IMR-90 (cell line): ENCODE results near the gene CEP135. TPM values are rescaled to one million over a fixed set of nuclear protein-coding genes. Genes with fewer than 3 reads are reported as not detected.

Experiments
- ATAC-seq: fragments of 200-7000 bp; cut with Tn5 transposase; 2 replicates; pipeline ENCODE4 v1.9.1; 2020; ENCODE audit warnings: low read depth, mild to moderate bottlenecking, moderate library complexity
- BruUV-seq: library from RNA; stranded (reverse); fragments of 400-500 nt; replicated peaks from 2 replicates; lab custom pipeline; 2021; lab: Mats Ljungman, UMichigan
- CTCF ChIA-PET: fragments of 300-600 bp; formaldehyde crosslinking; extraction: SDS; loops from one replicate; lab custom pipeline; 2021; ENCODE audit warnings: antibody characterized with exemption; lab: Yijun Ruan, JAX
- POLR2A ChIA-PET: fragments of 300-600 bp; sonication (Branson Sonifier 250); formaldehyde crosslinking; loops from one replicate; lab custom pipeline; 2022; ENCODE audit warnings: antibody characterized with exemption; ENCODE audit not compliant: unreplicated experiment; lab: Charles Lee
- DNase-seq: peaks from one replicate; pipeline ENCODE4 v3.0.0; 2013
- H2AFZ ChIP-seq: replicated peaks from 2 replicates; pipeline ENCODE3; 2013; ENCODE audit warnings: low read length, mild to moderate bottlenecking; ENCODE audit not compliant: poor library complexity
- H2AK5ac ChIP-seq: 2 replicates; pipeline ENCODE4 v1.6.1; 2013; ENCODE audit warnings: low read depth, low read length, inconsistent platforms
- H2AK9ac ChIP-seq: replicated peaks from 2 replicates; pipeline ENCODE3; 2013; ENCODE audit warnings: mild to moderate bottlenecking, low read depth, low read length, moderate library complexity; ENCODE audit not compliant: poor library complexity
- H2BK120ac ChIP-seq: 2 replicates; pipeline ENCODE4 v1.6.1; 2013; ENCODE audit warnings: low read depth, low read length, inconsistent platforms
- H2BK15ac ChIP-seq: 3 replicates; pipeline ENCODE4 v1.6.1; 2013; ENCODE audit warnings: low read depth, low read length, inconsistent platforms
- H2BK20ac ChIP-seq: 2 replicates; pipeline ENCODE4 v1.6.1; 2013; ENCODE audit warnings: low read depth, mild to moderate bottlenecking, inconsistent platforms, low read length, moderate library complexity
- H2BK5ac ChIP-seq: 2 replicates; pipeline ENCODE4 v1.6.1; 2013; ENCODE audit warnings: mild to moderate bottlenecking, low read depth, low read length, inconsistent platforms; ENCODE audit not compliant: poor library complexity, severe bottlenecking
- H3K14ac ChIP-seq: replicated peaks from 2 replicates; pipeline ENCODE4 v1.6.1; 2013; ENCODE audit warnings: low read depth, low read length, inconsistent platforms
- H3K18ac ChIP-seq: 2 replicates; pipeline ENCODE4 v1.6.1; 2013; ENCODE audit warnings: low read depth, low read length, control low read depth
- H3K23ac ChIP-seq: 2 replicates; pipeline ENCODE4 v1.6.1; 2013; ENCODE audit warnings: low read depth, low read length, inconsistent platforms
- H3K27ac ChIP-seq: 2 replicates; pipeline ENCODE4 v1.5.1; 2013; ENCODE audit warnings: mild to moderate bottlenecking, control low read depth, low read length; ENCODE audit not compliant: insufficient read depth
- H3K27me3 ChIP-seq: 2 replicates; pipeline ENCODE4 v1.6.1; 2013; ENCODE audit warnings: low read length; ENCODE audit not compliant: control insufficient read depth, insufficient read depth
- H3K36me3 ChIP-seq: 2 replicates; pipeline ENCODE4 v1.6.1; 2013; ENCODE audit warnings: low read length, mixed read lengths; ENCODE audit not compliant: control insufficient read depth, insufficient read depth
- H3K4ac ChIP-seq: 2 replicates; pipeline ENCODE4 v1.6.1; 2013; ENCODE audit warnings: low read depth, low read length, inconsistent platforms
- H3K4me1 ChIP-seq: 2 replicates; pipeline ENCODE4 v1.6.1; 2013; ENCODE audit warnings: low read length, mixed read lengths; ENCODE audit not compliant: control insufficient read depth, insufficient read depth
- H3K4me2 ChIP-seq: 2 replicates; pipeline ENCODE4 v1.6.1; 2013; ENCODE audit warnings: low read depth, mild to moderate bottlenecking, control low read depth, low read length, moderate library complexity
- H3K4me3 ChIP-seq: 2 replicates; pipeline ENCODE4 v1.5.1; 2013; ENCODE audit warnings: low read depth, mild to moderate bottlenecking, control low read depth, low read length, moderate library complexity; ENCODE audit not compliant: insufficient read depth
- H3K56ac ChIP-seq: 2 replicates; pipeline ENCODE4 v1.6.1; 2013; ENCODE audit warnings: low read length, inconsistent platforms; ENCODE audit not compliant: insufficient read depth; ENCODE audit errors: extremely low read depth
- H3K79me1 ChIP-seq, 2 experiments: 2 replicates each; pipeline ENCODE4 v1.6.1; 2013; ENCODE audit warnings: low read length in 2 of 2, inconsistent platforms in 1 of 2, low read depth in 1 of 2
- H3K9ac ChIP-seq: 2 replicates; pipeline ENCODE4 v1.6.1; 2013; ENCODE audit warnings: low read depth, low read length, control low read depth
- H3K9me1 ChIP-seq: 2 replicates; pipeline ENCODE4 v1.6.1; 2013; ENCODE audit warnings: low read length, inconsistent platforms; ENCODE audit not compliant: insufficient read depth
- H3K9me3 ChIP-seq: 2 replicates; pipeline ENCODE4 v1.6.1; 2013; ENCODE audit warnings: low read length; ENCODE audit not compliant: control insufficient read depth, insufficient read depth
- H4K20me1 ChIP-seq: 2 replicates; pipeline ENCODE4 v1.6.1; 2013; ENCODE audit warnings: low read length, inconsistent platforms; ENCODE audit not compliant: insufficient read depth
- H4K5ac ChIP-seq: 2 replicates; pipeline ENCODE4 v1.6.1; 2013; ENCODE audit warnings: mild to moderate bottlenecking, low read depth, low read length, control low read depth
- H4K8ac ChIP-seq, 2 experiments: 2 replicates each; pipeline ENCODE4 v1.6.1; 2013; ENCODE audit warnings: low read depth in 2 of 2, low read length in 2 of 2, control low read depth in 1 of 2, inconsistent platforms in 1 of 2
- H4K91ac ChIP-seq: 2 replicates; pipeline ENCODE4 v1.6.1; 2013; ENCODE audit warnings: low read depth, low read length, inconsistent platforms; ENCODE audit not compliant: insufficient read depth
- BHLHE40 ChIP-seq: fragments of 150-350 bp; IDR thresholded peaks from 2 replicates; pipeline ENCODE4 v1.6.1; 2016; ENCODE audit warnings: mild to moderate bottlenecking, low read depth, low read length
- CEBPB ChIP-seq: IDR thresholded peaks from 2 replicates; pipeline ENCODE4 v1.6.1; 2012; ENCODE audit warnings: low read depth, low read length, improper control_type of control experiment
- CHD1 ChIP-seq: IDR thresholded peaks from 2 replicates; pipeline ENCODE4 v1.6.1; 2012; ENCODE audit warnings: low read depth, low read length, improper control_type of control experiment
- FOS ChIP-seq: fragments of 150-350 bp; IDR thresholded peaks from 2 replicates; pipeline ENCODE4 v1.6.1; 2016; ENCODE audit warnings: low read depth, low read length
- MAFK ChIP-seq: IDR thresholded peaks from 2 replicates; pipeline ENCODE4 v1.6.1; 2012; ENCODE audit warnings: low read depth, low read length, improper control_type of control experiment
- MAZ ChIP-seq: IDR thresholded peaks from 2 replicates; pipeline ENCODE4 v1.6.1; 2012; ENCODE audit warnings: low read depth, mild to moderate bottlenecking, low read length, improper control_type of control experiment, moderate library complexity, borderline replicate concordance
- MXI1 ChIP-seq: IDR thresholded peaks from 2 replicates; pipeline ENCODE4 v1.6.1; 2012; ENCODE audit warnings: low read depth, mild to moderate bottlenecking, low read length, moderate library complexity, borderline replicate concordance
- NFE2L2 ChIP-seq: fragments of 150-350 bp; IDR thresholded peaks from 2 replicates; pipeline ENCODE4 v1.6.1; 2016; ENCODE audit warnings: low read depth, mild to moderate bottlenecking, low read length
- POLR2A ChIP-seq: IDR thresholded peaks from 2 replicates; pipeline ENCODE4 v1.6.1; 2012; ENCODE audit warnings: mild to moderate bottlenecking, low read depth, low read length
- RAD21 ChIP-seq: IDR thresholded peaks from 2 replicates; pipeline ENCODE4 v1.6.1; 2012; ENCODE audit warnings: low read length, improper control_type of control experiment
- RCOR1 ChIP-seq: IDR thresholded peaks from 2 replicates; pipeline ENCODE4 v1.6.1; 2012; ENCODE audit warnings: mild to moderate bottlenecking, low read length, improper control_type of control experiment; ENCODE audit not compliant: insufficient replicate concordance
- RFX5 ChIP-seq: IDR thresholded peaks from 2 replicates; pipeline ENCODE4 v1.8.0; 2012; ENCODE audit warnings: low read depth, mild to moderate bottlenecking, low read length, moderate library complexity
- SMC3 ChIP-seq: fragments of 150-350 bp; IDR thresholded peaks from 2 replicates; pipeline ENCODE4 v1.6.1; 2016; ENCODE audit warnings: low read depth, mild to moderate bottlenecking, antibody characterized with exemption, low read length, moderate library complexity
- whole genome bisulfite sequencing, 2 experiments: methylation state at CpG; one replicate each; pipeline versions ENCODE4 v1.1.5 to v1.1.7; 2013; ENCODE audit warnings: missing lambda C conversion rate in 2 of 2; ENCODE audit not compliant: insufficient read length in 1 of 2; ENCODE audit errors: extremely low coverage in 2 of 2; 5-methylcytosine and 5-hydroxymethylcytosine counted together
- dilution Hi-C: fragments of 300-500 bp; cut with HindIII; formaldehyde crosslinking; loops from one replicate; pipeline ENCODE4 v1.14.3; 2018; ENCODE audit warnings: low sequenced_read_pairs; ENCODE audit not compliant: unreplicated experiment
- in situ Hi-C: fragments of 300-500 bp; cut with MboI; formaldehyde crosslinking; loops from 3 replicates; pipeline ENCODE4 v1.14.3; 2019; ENCODE audit warnings: low sequenced_read_pairs, inconsistent platforms, mixed read lengths
- intact Hi-C: fragments of 100-400 bp; cut with micrococcal nuclease; formaldehyde crosslinking; loops from 2 replicates; pipeline ENCODE4 v1.10.0; 2022
- polyA plus RNA-seq, 3 experiments: library from polyadenylated mRNA; depleted of rRNA; stranded (reverse); fragments of >200 nt; gene quantifications; 2 replicates each; pipeline ENCODE4 v1.2.3, GENCODE V29; 2012; ENCODE audit warnings: low replicate concordance in 1 of 3
- total RNA-seq: library from RNA; depleted of rRNA; stranded (reverse); fragments of >200 nt; gene quantifications from 2 replicates; pipeline ENCODE4 v1.2.3, GENCODE V29; 2012
- TF ChIP-seq, protein P1 (sequence below): conservative IDR thresholded peaks from 2 replicates; pipeline ENCODE4 v1.5.1; 2012; ENCODE audit warnings: mild to moderate bottlenecking, low read depth, low read length, improper control_type of control experiment
- TF ChIP-seq, protein P2 (sequence below): fragments of 150-350 bp; IDR thresholded peaks from 2 replicates; pipeline ENCODE4 v1.6.1; 2016; ENCODE audit warnings: low read depth, mild to moderate bottlenecking, low read length, moderate library complexity, borderline replicate concordance
- TF ChIP-seq, protein P3 (sequence below): fragments of 150-350 bp; IDR thresholded peaks from 2 replicates; pipeline ENCODE4 v1.6.1; 2017; ENCODE audit warnings: mild to moderate bottlenecking, antibody characterized with exemption, low read length, low read depth

Gene CEP135
- total and polyA plus RNA-seq, 2 of the 4 experiments (the other 2 are of a cell fraction), result 2.7 to 3.2 TPM

DNA sequence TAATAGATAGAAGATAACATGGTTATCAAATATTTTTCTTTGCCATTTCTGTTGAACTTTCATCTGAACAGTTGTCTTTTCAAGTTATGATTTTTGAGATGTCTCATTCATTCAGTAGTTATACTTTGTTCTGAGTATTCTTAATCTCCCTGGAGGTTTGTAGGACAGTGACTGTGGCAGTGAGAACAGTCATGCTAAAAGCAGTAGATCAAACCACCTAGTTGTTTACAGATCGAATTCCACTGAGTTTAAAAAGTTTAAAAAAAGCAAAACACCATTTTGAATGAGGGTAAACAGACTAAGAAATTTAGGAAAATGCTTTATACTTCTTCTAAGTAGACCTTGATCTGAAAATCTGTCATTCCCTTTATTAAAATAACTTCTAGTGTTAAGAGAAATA is 107.2 kb downstream of the CEP135 start:
- ChIA-PET POLR2A (no interaction called here), CTCF (no interaction called here)
- no peak overlapping the region for H3K14ac ChIP-seq
- H2AFZ ChIP-seq, result no peak overlapping the region
- TF ChIP-seq NFE2L2 (no peak), CEBPB (no peak), POLR2A (no peak), RCOR1 (no peak), MAFK (no peak), FOS (no peak), RAD21 (no peak), SMC3 (no peak), MXI1 (no peak), RFX5 (no peak), MAZ (no peak), CHD1 (no peak), BHLHE40 (no peak)
- TF ChIP-seq, protein P1, sequence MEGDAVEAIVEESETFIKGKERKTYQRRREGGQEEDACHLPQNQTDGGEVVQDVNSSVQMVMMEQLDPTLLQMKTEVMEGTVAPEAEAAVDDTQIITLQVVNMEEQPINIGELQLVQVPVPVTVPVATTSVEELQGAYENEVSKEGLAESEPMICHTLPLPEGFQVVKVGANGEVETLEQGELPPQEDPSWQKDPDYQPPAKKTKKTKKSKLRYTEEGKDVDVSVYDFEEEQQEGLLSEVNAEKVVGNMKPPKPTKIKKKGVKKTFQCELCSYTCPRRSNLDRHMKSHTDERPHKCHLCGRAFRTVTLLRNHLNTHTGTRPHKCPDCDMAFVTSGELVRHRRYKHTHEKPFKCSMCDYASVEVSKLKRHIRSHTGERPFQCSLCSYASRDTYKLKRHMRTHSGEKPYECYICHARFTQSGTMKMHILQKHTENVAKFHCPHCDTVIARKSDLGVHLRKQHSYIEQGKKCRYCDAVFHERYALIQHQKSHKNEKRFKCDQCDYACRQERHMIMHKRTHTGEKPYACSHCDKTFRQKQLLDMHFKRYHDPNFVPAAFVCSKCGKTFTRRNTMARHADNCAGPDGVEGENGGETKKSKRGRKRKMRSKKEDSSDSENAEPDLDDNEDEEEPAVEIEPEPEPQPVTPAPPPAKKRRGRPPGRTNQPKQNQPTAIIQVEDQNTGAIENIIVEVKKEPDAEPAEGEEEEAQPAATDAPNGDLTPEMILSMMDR, result no peak
- TF ChIP-seq, protein P2, sequence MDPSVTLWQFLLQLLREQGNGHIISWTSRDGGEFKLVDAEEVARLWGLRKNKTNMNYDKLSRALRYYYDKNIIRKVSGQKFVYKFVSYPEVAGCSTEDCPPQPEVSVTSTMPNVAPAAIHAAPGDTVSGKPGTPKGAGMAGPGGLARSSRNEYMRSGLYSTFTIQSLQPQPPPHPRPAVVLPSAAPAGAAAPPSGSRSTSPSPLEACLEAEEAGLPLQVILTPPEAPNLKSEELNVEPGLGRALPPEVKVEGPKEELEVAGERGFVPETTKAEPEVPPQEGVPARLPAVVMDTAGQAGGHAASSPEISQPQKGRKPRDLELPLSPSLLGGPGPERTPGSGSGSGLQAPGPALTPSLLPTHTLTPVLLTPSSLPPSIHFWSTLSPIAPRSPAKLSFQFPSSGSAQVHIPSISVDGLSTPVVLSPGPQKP, result no peak
- TF ChIP-seq, protein P3, sequence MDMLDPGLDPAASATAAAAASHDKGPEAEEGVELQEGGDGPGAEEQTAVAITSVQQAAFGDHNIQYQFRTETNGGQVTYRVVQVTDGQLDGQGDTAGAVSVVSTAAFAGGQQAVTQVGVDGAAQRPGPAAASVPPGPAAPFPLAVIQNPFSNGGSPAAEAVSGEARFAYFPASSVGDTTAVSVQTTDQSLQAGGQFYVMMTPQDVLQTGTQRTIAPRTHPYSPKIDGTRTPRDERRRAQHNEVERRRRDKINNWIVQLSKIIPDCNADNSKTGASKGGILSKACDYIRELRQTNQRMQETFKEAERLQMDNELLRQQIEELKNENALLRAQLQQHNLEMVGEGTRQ, result no peak
- H4K20me1 ChIP-seq, result no peaks in the 10 kb centered on the region
- no peak overlapping the region for H4K91ac ChIP-seq
- no peak overlapping the region for H3K18ac ChIP-seq
- no TSS peak for BruUV-seq
- DNase-seq (no peak), ATAC-seq (peak; percentile 42; the same call in 1 of the 2 replicates)
- H3K9me1 ChIP-seq, result peaks cover 3% of the 10 kb centered on the region; the same call in 1 of the 2 replicates
- no CpG with 5 or more reads among the region's 1 CpG for WGBS, 2 experiments
- no peak overlapping the region for H3K27ac ChIP-seq
- H3K27me3 ChIP-seq, result peaks cover 5% of the 10 kb centered on the region
- in situ Hi-C loops, result no loop called here
- H3K23ac ChIP-seq, result no peak overlapping the region
- no peak overlapping the region for H3K4me3 ChIP-seq
- H2BK15ac ChIP-seq, result no peak overlapping the region
- intact Hi-C loops, result no loop called here
- no peak overlapping the region for H2AK9ac ChIP-seq
- no peak overlapping the region for H2BK120ac ChIP-seq
- no peaks in the 10 kb centered on the region; a peak in 1 of 4 replicates for H3K79me1 ChIP-seq
- no peak overlapping the region for H2BK20ac ChIP-seq
- no peak overlapping the region for H3K4ac ChIP-seq
- H3K4me1 ChIP-seq, result no peaks in the 10 kb centered on the region
- no peak overlapping the region for H3K9ac ChIP-seq
- H3K9me3 ChIP-seq, result no peaks in the 10 kb centered on the region
- no peak overlapping the region for H2BK5ac ChIP-seq
- no peaks in the 10 kb centered on the region for H3K36me3 ChIP-seq
- dilution Hi-C loops, result no loop called here
- no peak overlapping the region for H2AK5ac ChIP-seq
- H3K56ac ChIP-seq, result no peak overlapping the region
- no peak overlapping the region for H3K4me2 ChIP-seq
- no peak overlapping the region for H4K5ac ChIP-seq
- no peak overlapping the region for H4K8ac ChIP-seq
